ENCODE data around the gene PARVA. TPM values are rescaled to one million over a fixed set of nuclear protein-coding genes. Genes with fewer than 3 reads are reported as not detected.

The PARVA gene
- polyA plus RNA-seq, 3 donors: not detected

GRCh38 chr11:12485328-12485727 lies 108.0 kb downstream of the PARVA start:
- Mint-ChIP-seq H3K4me3 (no peak overlapping the region), H3K36me3 (no peaks in the 10 kb centered on the region), H3K9me3 (peaks cover 2 to 15% (median 9%) of the 10 kb centered on the region in 7 donors), H3K27me3 (ENCODE audit: low read depth in 3 of 3) (peaks cover 0 to 7% (median 2%) of the 10 kb centered on the region in 3 donors), H3K27ac (no peak overlapping the region), H3K4me1 (no peaks in the 10 kb centered on the region)
- DNase-seq: no peak
- no peak overlapping the region for H3K4me3 ChIP-seq (replicated peaks in 1 of 3; ENCODE audit: low read depth in 2 of 3, low read length in 3 of 3)
- no peaks in the 10 kb centered on the region for H3K27me3 ChIP-seq (ENCODE audit: control insufficient read depth in 2 of 2, insufficient read depth in 2 of 2, low read length in 2 of 2)
- no peak overlapping the region for H3K4me2 ChIP-seq (replicated peaks; ENCODE audit: extremely low read depth, low read length, poor library complexity, severe bottlenecking)
- peaks cover 0 to 6% of the 10 kb centered on the region in 2 donors for H3K9me3 ChIP-seq (replicated peaks in 1 of 2; ENCODE audit: control insufficient read depth in 1 of 2, insufficient read depth in 1 of 2, low read length in 2 of 2)
- H3K36me3 ChIP-seq (replicated peaks in 1 of 2; ENCODE audit: control insufficient read depth in 1 of 2, insufficient read depth in 2 of 2, low read length in 2 of 2): no peaks in the 10 kb centered on the region
- 83% methylated on average over 1 of the region's 1 CpG for WGBS (ENCODE audit: insufficient coverage)
- no peak for TF ChIP-seq CTCF (IDR thresholded peaks at IDR 0.05)
- H4K20me1 ChIP-seq (ENCODE audit: insufficient read depth, low read length): no peaks in the 10 kb centered on the region
- H3K9ac ChIP-seq (ENCODE audit: insufficient read depth, low read length, poor library complexity, severe bottlenecking): no peak overlapping the region
- no peaks in the 10 kb centered on the region for H3K4me1 ChIP-seq (ENCODE audit: control insufficient read depth in 1 of 2, insufficient read depth in 2 of 2, low read length in 2 of 2)
- H3K27ac ChIP-seq (ENCODE audit: low read depth in 1 of 2, low read length in 2 of 2): no peak overlapping the region
- intact Hi-C loops (cut with micrococcal nuclease): no loop called here
- no peak overlapping the region for H2AFZ ChIP-seq (ENCODE audit: insufficient read depth, low read depth, low read length, poor library complexity, severe bottlenecking)
- H3K79me2 ChIP-seq (ENCODE audit: insufficient read depth, low read length): no peaks in the 10 kb centered on the region

GRCh38 chr11:12489246-12489772 lies 111.9 kb downstream of the PARVA start:
- H3K9ac ChIP-seq (ENCODE audit: insufficient read depth, low read length, poor library complexity, severe bottlenecking): no peak overlapping the region
- H3K4me1 Mint-ChIP-seq: no peaks in the 10 kb centered on the region

More at GRCh38 chr11:12489246-12489772, 111.9 kb downstream of the PARVA start:
- Histone ChIP-seq H3K4me2 (replicated peaks; ENCODE audit: extremely low read depth, low read length, poor library complexity, severe bottlenecking) (no peak overlapping the region), H3K9me3 (replicated peaks in 1 of 2; ENCODE audit: control insufficient read depth in 1 of 2, insufficient read depth in 1 of 2, low read length in 2 of 2) (peaks cover 0 to 6% of the 10 kb centered on the region in 2 donors), H3K79me2 (ENCODE audit: insufficient read depth, low read length) (no peaks in the 10 kb centered on the region), H4K20me1 (ENCODE audit: insufficient read depth, low read length) (no peaks in the 10 kb centered on the region), H3K27ac (ENCODE audit: low read depth in 1 of 2, low read length in 2 of 2) (no peak overlapping the region), H3K4me3 (replicated peaks in 1 of 3; ENCODE audit: low read depth in 2 of 3, low read length in 3 of 3) (no peak overlapping the region), H3K4me1 (ENCODE audit: control insufficient read depth in 1 of 2, insufficient read depth in 2 of 2, low read length in 2 of 2) (no peaks in the 10 kb centered on the region), H3K36me3 (replicated peaks in 1 of 2; ENCODE audit: control insufficient read depth in 1 of 2, insufficient read depth in 2 of 2, low read length in 2 of 2) (no peaks in the 10 kb centered on the region), H3K27me3 (ENCODE audit: control insufficient read depth in 2 of 2, insufficient read depth in 2 of 2, low read length in 2 of 2) (no peaks in the 10 kb centered on the region), H2AFZ (ENCODE audit: insufficient read depth, low read depth, low read length, poor library complexity, severe bottlenecking) (no peak overlapping the region)
- WGBS (ENCODE audit: insufficient coverage): no CpG with 5 or more reads among the region's 1 CpG
- H3K4me3 Mint-ChIP-seq: no peak overlapping the region
- intact Hi-C loops (cut with micrococcal nuclease): no loop called here
- peaks cover 2 to 10% (median 9%) of the 10 kb centered on the region in 7 donors for H3K9me3 Mint-ChIP-seq
- H3K27ac Mint-ChIP-seq: no peak overlapping the region
- peaks cover 0 to 9% (median 2%) of the 10 kb centered on the region in 3 donors for H3K27me3 Mint-ChIP-seq (ENCODE audit: low read depth in 3 of 3)
- H3K36me3 Mint-ChIP-seq: no peaks in the 10 kb centered on the region
- DNase-seq: no peak
- TF ChIP-seq CTCF (IDR thresholded peaks at IDR 0.05): no peak
